HEK293T (cell line): ENCODE data around the gene IKZF5.

Experiments
- ARNT ChIP-seq: fragments of 450-650 bp; IDR thresholded peaks from 2 replicates; pipeline ENCODE4 v1.6.1; 2017; ENCODE audit warnings: mild to moderate bottlenecking
- FOXA1 ChIP-seq: fragments of 450-650 bp; IDR thresholded peaks from 2 replicates; pipeline ENCODE4 v1.6.1; 2016; ENCODE audit warnings: mild to moderate bottlenecking
- FOXK2 ChIP-seq: fragments of 450-650 bp; IDR thresholded peaks from 2 replicates; pipeline ENCODE4 v1.6.1; 2016; ENCODE audit warnings: mild to moderate bottlenecking
- FOXM1 ChIP-seq: fragments of 450-650 bp; IDR thresholded peaks from 2 replicates; pipeline ENCODE4 v1.6.1; 2017; ENCODE audit warnings: mild to moderate bottlenecking, borderline replicate concordance
- NFRKB ChIP-seq: fragments of 450-650 bp; IDR thresholded peaks from 2 replicates; pipeline ENCODE4 v1.6.1; 2016; ENCODE audit warnings: mild to moderate bottlenecking, moderate library complexity
- PKNOX1 ChIP-seq: fragments of 450-650 bp; IDR thresholded peaks from 2 replicates; pipeline ENCODE4 v1.6.1; 2016
- SP1 ChIP-seq: fragments of 450-650 bp; IDR thresholded peaks from 2 replicates; pipeline ENCODE4 v1.6.1; 2017
- SUZ12 ChIP-seq: fragments of 450-650 bp; IDR thresholded peaks from 2 replicates; pipeline ENCODE4 v1.6.1; 2016; ENCODE audit warnings: mild to moderate bottlenecking
- TARDBP ChIP-seq: fragments of 450-650 bp; IDR thresholded peaks from 2 replicates; pipeline ENCODE4 v1.6.1; 2016
- ZNF384 ChIP-seq: fragments of 450-650 bp; IDR thresholded peaks from 2 replicates; pipeline ENCODE4 v1.6.1; 2016

DNA sequence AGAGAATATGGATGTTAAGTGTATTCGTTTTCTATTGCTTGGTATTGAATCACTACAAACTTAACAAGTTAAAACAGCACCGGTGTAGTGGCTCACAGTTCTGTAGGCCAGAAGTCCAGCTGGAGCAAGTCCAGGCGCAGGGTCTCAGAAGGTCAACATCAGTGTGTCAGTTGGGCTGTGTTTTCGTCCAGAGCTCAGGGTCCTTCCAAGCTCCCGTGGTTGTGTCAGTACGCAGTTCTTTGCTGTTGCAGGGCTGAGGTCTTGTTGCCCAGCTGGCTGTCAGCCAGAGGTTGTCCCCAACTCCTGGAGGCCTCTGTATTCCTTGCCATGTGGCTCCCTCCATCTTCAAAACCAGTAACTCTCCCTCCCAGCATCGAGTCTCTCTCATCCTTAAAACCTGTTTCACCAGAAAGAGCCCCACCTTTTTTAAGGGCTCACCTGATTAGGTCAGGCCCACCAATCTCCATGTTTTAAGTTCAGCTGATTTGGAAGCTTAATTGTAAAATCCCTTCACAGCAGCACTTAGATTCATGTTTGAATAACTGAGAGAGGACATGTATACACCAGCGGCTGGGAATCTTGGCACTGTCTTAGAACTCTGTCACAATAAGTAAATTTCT is 27.0 kb upstream of the IKZF5 start:
- no peak for TF ChIP-seq ZNF384
- no peak for TF ChIP-seq TARDBP
- TF ChIP-seq NFRKB, result no peak
- no peak for TF ChIP-seq FOXK2
- TF ChIP-seq FOXM1, result no peak
- TF ChIP-seq SUZ12, result no peak
- no peak for TF ChIP-seq ARNT
- TF ChIP-seq SP1, result no peak
- TF ChIP-seq FOXA1, result no peak
- no peak for TF ChIP-seq PKNOX1
